HG03354 (cell line): Measurements from ENCODE around the gene TEKT3.

Experiments
- ATAC-seq: cut with Tn5 transposase; IDR thresholded peaks from one replicate; pipeline ENCODE4 v1.9.1; 2021; ENCODE audit warnings: mild to moderate bottlenecking; ENCODE audit not compliant: unreplicated experiment, poor library complexity, severe bottlenecking

TEKT3 gene

DNA sequence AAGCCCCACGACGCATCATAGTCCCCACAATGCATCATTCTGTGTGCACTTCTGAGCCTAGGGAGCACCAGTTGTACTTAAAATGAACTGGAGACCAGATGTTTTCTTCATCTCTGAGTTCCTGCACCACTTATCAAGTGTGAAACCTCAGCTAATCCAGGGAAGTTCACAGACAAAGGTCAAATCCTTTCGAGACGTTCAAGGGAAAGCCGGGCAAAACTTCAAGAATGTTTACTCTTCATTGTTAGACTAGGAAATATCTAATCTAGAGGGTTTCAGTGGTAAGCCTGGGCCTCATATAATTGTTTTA, 71.7 kb downstream of the TEKT3 start:
- no peak for ATAC-seq

DNA sequence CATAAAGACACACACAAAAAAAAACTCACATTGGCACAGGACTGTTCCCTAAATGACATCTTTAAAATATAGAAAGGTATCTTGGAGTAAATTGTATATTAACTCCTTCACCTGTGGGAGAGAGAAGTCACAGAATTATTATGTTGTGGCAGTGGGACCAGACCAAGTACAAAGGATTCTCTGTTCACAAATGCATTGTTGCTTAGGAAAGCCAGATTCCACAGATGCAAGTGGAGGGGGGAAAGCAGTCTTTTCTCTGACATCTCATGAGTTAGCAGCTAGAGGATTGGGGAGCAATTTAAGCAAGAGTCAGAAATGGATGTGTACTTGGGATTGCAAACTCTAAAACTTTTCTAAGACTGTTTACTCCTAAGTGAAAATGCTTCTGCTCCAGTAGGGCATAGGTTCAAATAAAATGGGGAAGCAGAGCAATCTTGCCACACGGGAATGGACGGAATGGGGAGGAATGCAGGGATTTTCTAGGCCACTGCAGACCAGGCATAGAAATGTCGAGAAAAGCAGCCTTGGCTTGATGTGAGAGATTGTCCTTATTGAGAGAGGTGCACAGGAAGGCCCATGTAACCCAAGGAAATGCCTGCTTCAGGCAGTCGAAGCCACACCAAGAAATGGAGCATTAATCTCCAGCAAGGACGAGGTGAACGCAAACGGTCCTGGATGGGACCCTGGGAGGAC, 72.2 kb downstream of the TEKT3 start:
- ATAC-seq: no peak

DNA sequence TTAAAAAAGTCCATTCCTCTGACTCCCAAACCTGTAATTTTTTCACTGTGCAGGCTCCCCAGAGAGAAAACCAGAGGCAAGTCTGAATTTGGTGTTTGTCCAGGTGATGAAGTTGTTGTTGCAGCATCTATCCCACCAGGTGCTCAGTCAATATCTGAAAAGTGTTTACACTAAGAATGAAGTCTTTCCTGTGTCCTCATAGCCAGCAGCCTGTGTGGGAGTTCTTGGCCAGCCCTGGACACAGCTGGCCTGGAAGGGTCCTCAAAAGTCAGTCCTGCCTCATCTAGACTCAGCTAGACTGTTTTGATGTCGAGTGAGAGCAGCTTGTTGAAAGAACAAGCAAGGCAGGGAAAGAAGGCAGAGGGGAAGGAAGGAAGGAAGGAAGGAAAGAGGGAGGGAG, 72.9 kb downstream of the TEKT3 start:
- ATAC-seq: no peak

DNA sequence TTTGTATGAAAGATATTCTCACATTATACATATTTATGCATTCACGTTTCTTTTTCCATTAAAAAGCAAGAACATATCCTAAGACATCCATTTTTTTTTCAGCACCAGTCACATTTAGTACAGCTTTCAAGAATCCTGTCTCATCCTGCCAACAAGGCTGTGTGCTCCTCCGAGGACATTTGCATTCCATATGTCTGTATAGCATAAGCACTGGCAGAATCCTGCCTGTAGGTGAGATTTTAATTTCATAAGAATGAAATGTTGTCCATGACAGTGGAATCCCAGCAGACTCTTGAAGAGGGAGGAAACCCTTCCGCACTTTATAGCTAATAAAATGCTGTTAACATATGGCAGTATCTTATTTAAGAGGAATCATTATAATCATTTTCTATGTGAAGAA, 73.4 kb downstream of the TEKT3 start:
- no peak for ATAC-seq

DNA sequence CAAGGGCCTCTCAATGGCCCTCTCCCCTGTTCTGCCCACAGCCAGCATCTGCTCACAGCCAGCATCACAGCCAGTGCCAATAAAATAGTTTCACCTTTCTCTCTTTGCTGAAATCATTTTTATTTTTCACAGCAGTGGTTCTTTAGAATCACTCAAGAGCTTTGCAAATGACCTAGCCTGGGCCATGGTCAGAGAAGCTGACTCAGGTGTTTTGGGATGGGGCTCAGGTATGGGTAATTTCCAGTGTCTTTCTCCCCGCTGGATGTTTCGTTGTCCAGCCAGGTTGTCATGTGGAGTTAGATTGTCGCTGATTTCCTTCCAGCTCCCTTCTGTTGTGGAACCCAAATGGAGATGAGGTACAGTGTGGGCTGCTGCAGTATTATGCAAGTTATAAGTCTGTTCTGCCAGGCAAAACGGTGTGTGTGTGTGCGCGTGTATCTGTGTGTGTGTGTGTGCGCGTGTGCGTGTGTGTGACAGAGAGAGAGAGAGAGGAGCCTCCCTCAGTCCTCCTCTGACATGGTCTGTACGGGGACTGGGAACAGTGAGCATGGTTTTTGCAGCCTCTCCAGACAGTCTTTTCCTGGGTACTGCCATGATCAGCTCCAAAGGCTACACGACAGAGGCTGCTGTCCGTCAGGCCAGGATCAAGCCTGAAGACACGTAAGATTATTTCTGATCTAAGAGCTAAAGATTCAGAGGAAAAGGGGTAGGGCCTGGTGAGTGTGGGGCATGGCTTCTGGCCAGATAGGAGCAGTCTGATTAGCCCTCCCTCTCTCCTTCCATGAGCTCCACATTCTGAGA, 74.9 kb downstream of the TEKT3 start:
- no peak for ATAC-seq

DNA sequence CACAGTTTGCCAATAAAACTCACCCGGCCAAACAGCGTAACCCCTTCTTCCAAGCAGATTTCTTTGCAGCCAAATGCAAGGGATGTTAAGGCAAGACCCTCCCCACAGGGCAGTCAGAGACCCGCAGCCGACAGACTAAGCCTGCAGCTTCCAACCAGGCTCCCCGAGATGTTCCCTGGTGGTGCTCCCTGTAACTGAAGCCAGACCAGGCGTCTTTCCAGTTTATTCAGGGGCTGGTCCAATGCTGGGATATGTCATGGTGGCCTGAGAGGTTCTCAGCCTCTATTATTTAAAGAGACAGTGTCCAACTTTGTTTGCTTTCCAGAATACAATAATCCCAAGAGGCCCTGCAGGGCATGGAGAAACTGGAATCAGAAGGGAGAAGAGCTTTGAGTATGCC, 76.3 kb downstream of the TEKT3 start, which contains the start of gene PMP22:
Gene PMP22 (minus strand): TSS at position 196 of the 400 bp plus-strand sequence. CDS start 4,599 bp downstream, outside the sequence.
- ATAC-seq: no peak

DNA sequence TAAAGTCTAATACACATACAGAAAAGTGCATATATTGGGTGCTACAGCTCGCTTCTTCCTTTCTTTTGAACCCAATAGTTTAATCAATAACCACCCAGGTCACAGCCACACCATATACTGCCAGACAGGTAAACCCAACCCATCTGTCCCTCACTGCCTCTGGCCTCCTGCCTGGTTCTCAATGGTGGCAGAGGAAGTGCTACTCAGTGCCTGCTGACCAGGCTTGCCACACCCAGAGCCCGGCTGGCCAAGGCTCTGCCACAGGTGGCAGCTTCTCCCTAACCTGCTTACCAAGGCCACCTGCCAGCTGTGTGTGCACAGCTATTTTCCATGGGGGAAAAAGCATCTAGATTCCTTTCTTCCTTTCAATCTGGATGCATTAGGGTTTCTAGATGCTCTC, 76.9 kb downstream of the TEKT3 start:
- ATAC-seq: no peak

DNA sequence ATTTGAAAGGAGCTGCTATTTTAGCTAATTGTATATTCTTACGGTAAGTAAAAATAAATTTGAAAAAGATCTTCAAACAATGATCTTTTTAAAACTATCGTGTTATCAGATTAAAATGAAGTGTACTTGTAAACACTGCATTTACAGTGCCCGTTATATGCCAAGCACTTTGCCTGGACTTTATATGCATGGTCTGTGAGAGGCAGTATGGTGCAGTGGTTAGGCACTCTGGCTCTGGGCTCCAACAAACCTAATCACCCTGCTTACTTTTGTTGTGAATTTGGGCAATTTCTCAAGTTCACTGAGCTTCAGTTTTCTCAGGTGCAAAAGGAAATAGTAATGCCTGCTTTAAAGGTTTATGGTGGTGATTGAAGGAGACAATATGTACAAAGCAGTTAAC, 77.7 kb downstream of the TEKT3 start:
- ATAC-seq: no peak

DNA sequence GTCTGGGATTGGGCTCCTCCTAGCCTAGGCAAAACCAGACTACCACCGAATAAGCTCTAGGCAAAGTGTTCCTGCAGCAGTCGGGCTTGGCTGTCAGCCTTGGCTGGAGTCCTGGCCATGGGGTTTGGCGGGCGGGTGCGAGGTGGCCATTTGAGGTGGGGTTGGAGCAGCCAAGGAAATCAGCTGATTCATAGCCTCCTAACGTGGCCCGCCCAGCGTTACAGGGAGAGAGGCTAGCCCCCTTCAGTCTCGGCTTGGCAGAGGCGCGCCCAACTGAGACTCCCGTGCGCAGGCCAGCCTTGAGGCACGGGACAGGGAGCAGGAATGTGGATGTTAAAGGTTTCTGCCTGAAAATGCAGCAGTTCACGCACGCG, 78.2 kb downstream of the TEKT3 start:
- ATAC-seq: no peak

DNA sequence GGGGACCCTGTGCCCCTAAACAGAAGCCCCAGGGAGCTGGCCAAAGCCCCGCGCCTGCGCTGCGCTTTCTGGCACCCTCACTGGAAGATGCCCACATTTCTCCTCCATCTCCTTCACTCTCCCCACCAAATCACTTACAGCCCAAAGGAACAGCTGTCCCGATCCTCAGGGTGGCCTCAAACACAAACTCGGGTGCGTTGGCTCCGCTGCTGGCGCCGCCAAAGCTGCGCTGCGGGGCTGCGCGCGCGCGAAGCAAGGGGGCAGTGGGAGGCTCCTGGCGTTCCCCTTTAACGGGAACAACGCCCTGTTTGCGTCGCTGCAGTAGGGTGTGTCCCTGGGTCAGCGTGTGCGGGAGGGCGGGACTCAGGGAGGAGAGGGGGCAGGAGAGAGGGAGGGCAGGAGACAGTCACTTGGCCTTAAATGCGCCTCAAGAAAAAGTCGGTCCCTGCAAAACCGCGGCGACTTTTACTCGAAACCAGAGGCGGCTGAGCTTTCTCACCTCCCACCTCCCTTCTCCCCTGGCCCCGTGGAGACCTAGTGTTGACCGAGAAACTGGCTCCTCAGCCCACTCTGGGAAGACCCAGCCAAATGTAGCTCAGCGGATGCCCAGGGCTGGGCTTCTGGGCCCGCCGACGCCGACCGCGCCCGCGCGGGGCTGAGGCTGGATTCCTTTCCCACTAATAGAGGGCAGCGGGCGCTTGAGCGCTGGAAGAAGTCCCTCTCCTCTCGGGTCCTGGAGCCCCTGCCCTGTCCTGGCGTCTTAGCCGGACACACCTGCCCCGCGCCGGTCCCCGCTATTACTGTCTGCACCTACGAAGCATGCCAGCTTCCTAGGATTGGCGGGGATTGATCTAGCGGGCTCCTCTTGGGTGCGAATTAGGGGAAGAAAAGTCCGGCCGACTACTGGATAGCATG, 78.8 kb downstream of the TEKT3 start:
- ATAC-seq: no peak

DNA sequence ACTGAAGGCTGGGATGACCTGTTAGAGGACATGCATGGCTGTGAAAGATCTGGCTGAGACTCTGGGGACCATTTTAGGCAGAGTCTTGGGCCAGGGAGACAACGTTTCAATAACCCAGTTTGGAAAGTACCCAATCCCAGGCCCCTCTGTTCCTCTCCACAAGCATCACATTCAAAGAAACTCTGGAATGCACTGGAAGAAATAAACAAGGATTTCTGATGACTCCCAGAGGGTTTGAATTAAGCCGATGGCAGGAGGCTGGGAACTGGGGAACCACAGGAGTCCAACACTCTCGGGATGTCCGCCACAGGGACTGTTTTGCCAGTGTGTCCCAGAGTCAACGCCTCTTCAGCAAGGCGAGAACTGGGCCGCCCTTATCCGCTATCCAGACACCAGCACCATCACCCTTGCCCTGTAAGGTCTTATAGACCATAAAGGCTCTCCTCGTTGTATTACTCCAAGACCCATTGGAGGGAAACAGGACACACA, 79.6 kb downstream of the TEKT3 start:
- no peak for ATAC-seq

DNA sequence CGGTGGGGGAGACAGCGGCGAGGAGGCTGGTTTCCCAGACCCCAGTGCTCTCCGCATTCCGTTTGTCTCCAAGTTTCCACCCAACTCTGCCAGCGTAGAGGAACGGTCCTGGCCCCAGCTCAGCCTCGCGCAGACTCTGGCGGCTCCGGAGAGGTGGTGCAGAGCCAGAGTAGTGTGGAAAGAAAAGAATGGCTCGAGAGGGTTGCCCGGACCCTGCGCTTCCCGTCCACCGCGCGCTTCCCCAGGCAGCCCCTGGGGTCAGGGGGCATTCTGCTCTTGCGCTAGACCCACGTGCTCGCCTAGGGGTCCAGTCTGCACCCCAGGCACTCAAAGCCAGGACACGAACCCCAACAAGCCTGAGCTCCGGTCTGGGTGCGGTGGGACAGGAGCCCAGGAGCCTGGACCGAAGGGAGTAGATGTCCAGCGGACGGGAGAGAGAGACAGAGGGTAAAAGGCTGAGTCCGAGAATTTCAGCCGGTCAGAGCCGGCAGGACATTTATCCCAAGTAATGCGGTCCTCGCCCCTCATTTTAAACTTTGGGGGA, 80.1 kb downstream of the TEKT3 start:
- ATAC-seq: no peak

DNA sequence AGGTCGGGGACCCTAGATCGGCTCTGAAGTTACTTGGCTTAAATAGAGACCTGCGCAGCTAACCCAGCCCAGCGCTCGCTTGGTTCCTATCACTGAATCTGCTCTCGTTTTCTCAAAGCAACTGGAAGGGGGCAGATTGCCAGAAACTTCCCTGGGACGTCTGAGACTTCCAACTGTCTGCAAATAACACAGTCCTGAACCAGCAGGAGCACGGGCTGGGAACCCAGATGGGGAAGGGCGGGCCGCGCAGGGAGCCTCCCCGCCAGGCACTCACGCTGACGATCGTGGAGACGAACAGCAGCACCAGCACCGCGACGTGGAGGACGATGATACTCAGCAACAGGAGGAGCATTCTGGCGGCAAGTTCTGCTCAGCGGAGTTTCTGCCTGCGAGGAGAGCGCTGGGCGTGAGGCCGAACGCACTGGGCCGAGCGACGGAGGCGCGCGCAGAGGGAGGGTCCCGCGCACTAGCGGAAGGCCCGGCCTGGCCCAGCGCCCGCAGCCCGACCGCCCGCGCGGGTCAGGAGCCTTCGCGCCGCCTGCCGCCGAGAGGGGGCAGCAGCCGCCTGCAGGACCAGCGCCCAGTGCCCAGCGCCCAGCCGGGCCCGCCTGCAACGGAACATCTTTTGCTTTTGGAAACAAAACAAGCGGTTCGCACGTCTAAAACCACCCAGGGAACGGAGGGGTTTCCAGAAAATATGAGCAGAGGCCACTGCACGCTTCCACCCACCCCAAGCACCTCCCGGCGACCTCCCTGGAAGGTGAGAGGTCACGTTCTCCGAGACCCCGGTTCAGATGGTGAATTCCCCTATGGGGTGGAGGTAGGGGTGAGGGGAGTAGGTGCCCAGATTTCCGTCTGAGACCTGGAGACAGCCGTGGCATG, 80.8 kb downstream of the TEKT3 start:
- no peak for ATAC-seq

DNA sequence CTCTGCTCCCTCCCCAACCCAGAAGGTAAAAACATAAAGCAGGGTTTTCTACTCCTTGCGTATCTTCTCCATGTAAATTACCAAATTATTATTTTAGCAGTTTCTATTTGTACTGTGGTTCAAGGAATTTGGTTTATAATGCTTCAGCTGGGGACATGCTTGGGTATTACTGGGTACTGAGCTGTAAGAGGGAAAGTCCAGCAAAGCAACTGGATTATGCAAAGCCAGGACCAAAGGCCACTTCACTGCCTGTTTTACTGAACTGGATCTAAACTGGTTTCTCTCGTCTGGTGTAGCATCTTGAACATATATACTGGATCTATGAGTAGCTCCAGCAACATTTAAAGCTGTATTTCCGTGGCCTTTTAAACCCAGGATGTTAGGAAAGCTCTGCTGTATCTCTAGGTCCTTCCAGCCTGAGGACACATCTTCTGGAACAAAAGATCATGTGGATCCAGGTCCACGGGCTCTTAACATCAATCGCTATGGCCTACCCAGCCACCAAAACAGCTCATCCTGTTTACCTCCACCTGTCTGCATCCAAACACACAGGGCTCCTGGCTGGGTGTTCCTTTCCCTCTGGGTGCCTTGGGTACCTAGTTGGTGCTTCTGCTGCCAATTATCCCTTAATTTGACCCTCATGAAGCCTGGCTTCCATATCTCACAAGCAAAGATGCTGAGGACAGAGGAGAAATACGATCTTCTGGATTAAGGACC, 83.4 kb downstream of the TEKT3 start:
- no peak for ATAC-seq

DNA sequence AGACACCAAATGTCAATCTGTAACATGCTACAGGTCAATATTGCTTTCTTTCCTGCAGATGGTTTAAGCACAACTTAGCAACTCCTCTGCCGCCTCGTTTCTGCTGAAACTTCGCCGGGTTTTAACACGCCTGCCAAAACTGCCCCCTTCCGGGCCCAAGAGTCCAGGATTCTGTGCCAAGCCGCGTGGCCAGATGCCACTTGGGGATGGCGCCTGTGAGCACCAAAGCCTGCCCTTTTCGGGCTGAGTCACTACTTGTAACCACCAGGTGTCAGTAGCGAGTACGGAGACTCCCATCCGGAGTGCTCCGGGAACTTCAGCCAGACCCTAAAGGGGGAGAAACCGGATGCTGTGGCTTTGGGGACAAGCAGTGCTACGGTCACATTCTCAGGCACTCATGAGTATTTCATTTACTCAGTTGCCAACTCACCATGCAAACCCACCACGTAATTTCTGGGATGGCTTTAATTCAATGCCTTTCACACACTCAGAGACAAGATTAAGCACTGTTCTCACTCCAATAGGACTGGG, 84.1 kb downstream of the TEKT3 start:
- peak; percentile 78 for ATAC-seq

DNA sequence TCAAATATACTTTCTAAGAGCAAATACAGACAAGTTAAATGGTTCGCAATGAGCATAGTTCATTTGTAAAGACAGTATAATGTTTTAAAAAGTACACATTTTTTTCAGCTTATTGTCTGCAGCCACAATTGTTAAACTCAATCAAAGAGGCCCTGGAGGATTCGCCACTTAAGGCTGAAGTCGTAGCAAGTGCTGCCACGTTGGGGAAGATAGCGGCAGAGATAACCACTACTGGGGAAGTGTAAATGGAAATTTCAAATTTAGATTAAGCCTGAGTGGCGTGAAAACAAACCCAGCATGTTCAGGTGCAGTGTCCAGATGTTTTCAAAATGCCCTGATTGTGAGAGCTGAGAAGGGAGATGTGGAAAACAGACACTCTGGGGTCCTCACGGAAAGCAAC, 84.7 kb downstream of the TEKT3 start:
- ATAC-seq: no peak

DNA sequence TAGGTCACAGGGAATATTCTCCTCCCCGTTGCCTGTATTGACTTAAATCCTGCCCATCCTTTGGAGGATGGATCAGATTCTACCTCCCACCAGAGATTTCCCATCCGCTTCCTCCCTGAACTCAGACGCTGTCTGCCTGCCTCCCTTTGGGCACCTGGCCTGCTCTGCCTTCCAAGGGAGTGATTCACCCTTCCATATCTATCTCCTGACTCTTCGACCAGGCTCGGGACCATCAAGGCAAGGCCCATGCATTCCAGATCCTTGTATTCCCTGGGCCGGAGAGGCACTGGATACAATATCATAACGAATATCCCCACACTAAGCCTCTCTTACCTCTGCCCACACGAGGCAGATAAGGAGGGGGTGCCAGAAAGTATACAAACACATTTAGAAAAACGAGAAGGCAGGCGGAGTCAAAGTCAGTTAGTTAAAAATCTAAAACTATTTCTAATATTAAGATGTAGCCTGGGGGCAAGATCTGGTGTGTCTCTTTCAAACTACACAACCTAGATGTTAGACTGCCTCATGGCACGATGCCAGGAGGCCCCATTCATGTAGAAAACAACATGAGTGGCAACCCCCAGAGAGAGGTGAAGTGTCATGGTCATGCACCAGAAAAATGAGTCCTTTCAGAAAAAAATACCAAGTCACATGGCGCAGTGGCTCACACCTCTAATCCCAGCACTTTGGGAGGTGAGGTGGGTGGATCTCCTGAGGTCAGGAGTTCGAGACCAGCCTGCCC, 85.5 kb downstream of the TEKT3 start:
- ATAC-seq: no peak
